ENCODE measurements around the gene ECE2. TPM values are rescaled to one million over a fixed set of nuclear protein-coding genes. Genes with fewer than 3 reads are reported as not detected.
A peak's percentile ranks its signal among the peaks of the same experiment; 100 is the strongest.

The ECE2 gene
- not detected in 2 replicates for total RNA-seq (2014; rRNA removed; shearing (Covaris generic))

DNA sequence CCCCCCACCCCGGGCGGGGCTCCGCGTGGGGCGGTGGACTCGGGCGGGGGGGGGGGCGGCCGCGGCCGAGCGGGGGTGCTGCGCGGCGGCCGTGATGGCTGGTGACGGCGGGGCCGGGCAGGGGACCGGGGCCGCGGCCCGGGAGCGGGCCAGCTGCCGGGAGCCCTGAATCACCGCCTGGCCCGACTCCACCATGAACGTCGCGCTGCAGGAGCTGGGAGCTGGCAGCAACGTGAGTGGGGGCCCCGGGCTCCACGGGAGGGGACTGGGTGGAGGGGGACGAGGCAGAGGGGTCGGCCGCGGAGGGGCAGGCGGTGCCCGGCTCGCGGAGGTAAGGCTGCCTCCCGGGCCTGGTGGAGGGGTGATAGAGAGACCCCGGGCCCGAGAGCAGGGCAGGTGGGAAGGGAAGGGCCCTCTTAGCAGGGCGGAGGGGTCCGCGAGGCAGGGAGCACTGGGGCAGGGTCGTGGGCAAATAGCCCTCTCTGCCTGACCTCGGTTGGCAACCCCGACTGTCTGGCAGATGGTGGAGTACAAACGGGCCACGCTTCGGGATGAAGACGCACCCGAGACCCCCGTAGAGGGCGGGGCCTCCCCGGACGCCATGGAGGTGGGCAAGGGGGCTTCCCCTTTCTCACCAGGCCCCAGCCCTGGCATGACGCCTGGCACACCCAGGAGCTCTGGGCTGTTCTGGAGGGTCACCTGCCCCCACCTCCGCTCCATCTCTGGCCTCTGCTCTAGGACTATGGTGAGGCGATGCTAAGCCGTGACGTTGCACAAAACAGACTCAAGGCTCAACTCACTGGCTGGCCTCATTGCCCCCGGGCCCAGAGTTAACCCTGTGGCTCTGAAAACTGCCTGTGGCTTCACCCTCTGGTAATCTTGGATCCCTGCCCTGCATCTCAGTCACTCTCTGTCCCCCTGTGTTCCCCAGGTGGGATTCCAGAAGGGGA lies at the start of gene ECE2:
TSS of gene ECE2 (plus strand) at position 62 of the 950 bp plus-strand sequence. CDS start at position 194, 132 bp downstream.
- DNase-seq (ENCODE audit: low read depth) = peak; percentile 35

DNA sequence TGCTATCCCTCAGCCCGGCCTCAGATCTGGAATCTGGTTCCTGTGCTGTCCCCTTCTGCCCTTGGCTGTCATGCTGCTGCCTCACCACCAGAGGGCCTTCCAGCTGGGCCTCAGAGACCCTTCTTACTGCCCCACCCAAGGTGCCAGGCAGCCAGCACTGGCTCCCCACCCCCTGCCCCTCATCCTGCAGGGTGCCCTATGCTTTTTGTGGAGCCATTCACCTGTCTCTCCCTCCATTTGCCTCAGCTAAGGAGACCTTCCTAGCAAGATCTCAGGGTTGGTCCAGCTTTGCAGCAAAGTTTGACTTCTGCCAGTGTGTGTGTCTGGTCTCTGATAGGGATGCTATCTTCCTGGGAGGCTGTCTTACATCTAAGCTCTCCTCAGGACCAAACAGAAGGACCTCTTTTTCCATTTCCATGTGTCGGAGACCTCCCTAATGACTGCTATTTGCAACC lies 48.3 kb upstream of the ECE2 start:
- DNase-seq (ENCODE audit: low read depth) = peak; percentile 62

DNA sequence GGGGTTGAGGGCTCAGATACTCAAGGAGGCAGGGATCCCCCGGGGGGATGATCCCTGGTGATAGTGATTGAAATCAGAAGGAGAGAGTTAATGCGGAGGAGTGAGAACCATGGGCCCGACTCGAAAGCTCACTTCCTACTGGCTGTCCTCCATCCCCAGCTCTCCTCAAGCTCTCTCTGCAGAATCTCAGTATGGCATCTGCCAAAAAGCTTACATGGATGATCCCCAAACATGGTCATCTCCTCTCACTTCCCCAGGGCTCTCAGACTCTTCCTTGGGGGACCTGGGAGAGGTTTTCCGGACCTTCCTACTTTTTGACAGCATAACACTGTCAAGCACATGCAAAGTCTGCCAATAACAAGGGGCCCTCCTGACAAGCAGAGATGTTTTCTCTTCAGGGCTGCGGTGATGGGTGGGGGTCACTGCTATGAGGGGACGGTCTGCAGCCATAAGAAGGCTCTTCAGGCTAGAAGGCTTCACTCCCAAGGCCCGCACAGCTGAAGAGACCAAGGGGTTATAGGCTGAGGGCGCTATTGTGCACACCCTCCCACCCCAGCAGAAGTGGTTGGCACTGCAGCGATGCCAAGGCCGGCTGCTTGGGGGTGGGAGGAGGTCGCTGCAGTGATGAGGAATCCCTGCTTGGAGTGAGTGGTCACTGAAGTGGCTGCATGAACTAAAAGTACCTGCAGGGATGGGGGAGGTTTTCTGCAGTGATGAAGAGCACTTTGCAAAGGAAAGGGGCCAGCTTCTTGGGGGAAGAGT lies 47.3 kb upstream of the ECE2 start:
- DNase-seq (ENCODE audit: low read depth) = no peak

DNA sequence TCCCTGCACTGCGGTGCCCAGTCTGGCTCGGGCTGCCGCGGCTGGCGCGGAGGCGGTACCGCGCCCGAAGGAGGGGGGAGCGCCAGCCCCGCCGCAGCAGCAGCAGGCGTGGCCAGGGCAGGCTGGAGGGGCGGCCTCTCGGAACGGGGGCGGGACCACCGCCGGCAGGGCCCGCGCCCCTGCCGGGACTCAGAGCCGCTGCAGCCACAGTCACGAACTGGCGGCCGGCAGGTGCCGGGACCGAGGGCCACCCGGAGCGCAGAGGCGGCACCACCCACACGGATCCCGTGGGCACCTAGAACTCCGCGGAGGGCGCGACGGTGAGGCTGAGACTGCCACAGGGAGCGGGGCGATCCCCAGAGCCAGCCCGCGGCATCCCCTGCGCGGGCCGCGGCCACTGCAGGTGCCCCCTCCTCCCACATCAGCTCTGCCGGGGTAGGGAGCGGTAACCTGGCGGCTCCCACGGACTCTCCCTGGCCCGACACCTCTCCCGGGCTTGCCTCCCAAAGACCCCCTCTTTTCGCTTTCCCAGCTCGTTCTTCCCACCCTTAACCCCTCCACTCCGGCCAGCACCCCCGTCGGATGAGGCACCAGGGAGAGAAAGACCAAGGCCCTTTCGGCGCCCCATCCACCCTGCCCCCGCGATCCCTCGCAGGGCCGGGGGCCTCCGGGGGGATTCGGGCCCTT lies 46.3 kb upstream of the ECE2 start, which contains the start of gene VWA5B2:
TSS of gene VWA5B2 (plus strand) at position 192 of the 687 bp plus-strand sequence. CDS start 944 bp downstream, outside the sequence.
- peak; percentile 83 for DNase-seq (ENCODE audit: low read depth)

DNA sequence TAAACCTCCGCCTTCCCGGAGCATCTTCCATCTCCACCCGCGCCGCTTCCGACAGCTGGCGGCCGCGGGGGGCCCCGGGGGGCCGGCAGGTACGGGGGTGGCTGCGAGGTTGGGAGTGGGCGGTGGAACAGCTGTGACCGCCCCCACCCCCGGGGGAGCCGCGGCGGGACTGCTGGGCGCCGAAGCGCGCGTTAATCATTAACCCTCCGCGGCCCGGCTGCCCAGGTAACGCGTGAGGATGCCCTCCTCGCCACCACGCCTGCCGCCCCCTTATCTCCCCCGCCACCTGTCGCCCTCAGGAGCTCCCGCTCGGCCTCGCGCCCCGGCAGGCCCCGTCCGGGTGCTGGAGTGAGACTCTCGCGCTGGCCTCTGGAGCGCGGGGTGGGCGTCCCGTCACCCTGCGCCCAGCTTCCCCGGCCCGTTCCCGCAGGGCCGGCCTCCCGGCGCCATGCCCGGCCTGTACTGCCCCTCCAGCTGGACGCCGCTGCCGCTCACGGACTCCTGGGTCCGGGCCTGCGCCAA lies 45.7 kb upstream of the ECE2 start:
- no peak for DNase-seq (ENCODE audit: low read depth)

DNA sequence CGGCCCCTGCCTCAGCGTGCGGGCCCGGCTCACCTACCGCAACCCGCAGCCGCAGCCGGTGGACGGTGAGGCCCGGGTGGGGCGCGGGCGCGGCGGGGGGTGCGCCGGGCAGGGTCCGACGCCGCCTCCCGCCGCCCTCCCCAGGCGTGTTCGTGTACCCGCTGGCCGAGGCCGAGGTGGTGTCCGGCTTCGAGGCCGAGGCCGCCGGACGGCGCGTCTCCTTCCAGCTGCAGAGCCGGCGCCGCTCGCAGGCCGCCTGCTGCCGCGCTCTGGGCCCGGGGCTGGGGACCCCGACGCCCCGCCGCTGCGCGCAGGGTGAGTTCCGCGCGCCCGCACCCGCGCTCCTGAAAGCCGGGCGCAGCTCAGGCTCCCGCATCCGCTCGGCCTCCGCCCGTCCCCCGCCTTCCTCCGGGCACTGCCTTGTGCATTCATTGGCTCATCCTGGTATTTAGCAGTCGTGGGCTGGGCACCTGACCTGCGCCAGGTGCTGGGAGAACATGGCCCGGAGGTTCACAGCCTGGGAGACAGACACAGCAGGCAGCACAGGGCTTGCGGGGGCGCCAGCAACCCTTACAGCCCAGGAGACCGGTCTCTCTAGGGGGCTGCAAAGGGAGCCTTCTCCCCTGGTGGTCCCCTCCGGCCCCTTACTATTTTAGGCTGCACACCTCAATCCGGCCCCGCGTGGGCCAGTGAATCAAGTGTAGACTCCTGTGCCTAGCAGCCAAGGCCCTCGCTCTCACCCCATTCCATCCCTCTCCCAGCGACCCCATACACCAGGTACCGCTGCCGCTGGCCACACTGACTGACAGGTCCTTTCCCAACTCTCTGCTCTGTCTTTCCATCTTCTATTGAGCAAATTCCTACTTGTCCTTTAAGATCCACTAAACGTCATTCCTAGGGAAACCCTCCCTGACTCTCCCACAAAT lies 45.0 kb upstream of the ECE2 start:
- no peak for DNase-seq (ENCODE audit: low read depth)

DNA sequence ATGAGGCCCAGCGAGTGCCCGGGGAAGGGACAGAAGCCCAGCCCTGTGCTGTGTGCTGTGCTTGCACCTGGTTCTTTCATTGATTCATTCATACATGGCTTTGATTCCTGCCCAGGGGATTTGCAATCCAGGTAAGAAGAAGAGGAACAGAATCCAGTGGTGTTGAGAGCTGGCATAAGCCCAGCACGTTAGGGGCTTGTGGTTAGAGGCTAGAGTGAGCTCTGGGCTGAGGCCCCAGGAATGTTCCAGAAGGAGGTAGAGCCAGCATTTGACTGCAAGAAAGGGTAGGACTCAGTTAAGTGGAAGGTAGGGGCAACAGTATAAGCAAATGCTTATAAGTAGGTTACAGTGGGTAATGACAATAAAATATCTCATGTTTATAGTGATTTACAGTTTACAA lies 44.2 kb upstream of the ECE2 start:
- no peak for DNase-seq (ENCODE audit: low read depth)

DNA sequence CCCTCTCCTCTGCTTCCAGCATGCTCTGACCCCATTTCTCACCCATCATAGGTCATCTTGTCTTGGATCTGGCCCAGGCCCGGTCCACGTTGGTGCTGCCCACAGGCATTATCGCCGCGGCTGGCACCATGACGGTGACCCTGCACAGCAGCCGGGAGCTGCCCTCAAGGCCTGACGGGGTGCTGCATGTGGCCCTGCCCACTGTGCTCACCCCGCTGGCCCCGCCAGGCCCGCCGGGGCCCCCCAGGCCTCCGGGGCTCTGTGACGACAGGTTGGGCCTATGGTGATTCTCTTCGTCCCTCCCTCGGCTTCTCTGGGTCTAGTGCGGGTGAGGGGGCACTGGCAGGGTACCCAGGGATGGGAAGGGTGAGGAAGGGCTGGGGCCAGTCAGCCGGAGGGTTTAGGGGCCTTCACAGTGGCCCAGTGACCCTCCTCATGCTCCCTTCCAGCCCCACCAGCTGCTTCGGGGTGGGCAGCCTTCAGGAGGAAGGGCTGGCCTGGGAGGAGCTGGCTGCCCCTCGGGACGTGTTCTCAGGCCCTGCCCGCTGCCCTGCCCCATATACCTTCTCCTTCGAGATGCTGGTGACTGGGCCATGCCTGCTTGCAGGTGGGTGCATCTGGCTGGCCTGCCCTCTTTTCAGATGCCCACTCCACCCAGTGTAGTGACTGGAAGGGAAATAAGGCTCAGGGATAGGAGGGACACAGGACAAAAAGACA lies 42.5 kb upstream of the ECE2 start:
- DNase-seq (ENCODE audit: low read depth) = no peak

DNA sequence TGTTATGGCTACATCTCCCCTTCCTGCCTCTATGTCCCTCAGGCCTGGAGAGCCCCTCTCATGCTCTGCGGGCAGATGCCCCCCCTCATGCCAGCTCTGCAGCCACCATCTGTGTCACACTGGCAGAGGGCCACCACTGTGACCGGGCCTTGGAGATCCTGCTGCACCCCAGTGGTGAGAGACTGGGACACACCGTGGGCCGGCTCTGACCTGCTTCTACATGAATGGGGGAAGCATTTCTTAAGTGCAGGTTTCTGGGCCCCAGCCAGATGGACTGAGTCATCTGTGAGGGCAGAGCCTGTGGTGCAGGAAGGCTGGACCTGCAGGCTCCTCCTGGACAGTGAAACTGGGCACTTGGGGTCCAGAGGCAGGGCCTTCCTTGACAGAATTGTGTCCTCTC lies 41.6 kb upstream of the ECE2 start:
- DNase-seq (ENCODE audit: low read depth) = peak; percentile 83

DNA sequence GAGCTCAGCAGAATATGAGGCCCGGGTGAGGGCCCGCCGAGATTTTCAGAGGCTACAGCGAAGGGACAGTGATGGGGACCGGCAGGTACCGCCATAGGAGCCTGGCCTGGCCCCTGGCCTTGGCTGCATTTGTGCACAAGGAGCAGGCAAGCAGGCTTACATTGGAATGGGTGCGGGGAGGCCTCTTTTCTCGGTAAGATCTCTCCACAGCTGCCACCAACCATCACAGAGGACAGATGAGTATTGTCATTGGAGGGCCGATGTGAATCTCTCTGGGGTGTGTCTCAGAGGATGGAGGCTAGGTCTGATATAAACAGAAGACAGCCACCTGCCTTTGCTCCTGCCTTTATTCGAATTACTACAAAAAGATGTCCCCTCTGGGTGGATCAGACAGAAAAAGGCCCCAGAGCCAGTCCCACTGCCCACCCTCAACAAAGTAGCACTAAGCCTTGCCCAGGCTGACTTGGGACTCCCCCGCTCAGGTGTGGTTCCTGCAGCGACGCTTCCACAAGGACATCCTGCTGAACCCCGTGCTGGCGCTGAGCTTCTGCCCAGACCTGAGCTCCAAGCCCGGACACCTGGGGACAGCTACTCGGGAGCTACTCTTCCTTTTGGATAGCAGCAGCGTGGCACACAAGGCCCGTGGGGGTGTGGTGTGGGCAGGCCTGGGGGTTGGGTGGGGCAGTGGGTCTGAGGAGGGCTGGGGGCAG lies 41.0 kb upstream of the ECE2 start:
- no peak for DNase-seq (ENCODE audit: low read depth)

DNA sequence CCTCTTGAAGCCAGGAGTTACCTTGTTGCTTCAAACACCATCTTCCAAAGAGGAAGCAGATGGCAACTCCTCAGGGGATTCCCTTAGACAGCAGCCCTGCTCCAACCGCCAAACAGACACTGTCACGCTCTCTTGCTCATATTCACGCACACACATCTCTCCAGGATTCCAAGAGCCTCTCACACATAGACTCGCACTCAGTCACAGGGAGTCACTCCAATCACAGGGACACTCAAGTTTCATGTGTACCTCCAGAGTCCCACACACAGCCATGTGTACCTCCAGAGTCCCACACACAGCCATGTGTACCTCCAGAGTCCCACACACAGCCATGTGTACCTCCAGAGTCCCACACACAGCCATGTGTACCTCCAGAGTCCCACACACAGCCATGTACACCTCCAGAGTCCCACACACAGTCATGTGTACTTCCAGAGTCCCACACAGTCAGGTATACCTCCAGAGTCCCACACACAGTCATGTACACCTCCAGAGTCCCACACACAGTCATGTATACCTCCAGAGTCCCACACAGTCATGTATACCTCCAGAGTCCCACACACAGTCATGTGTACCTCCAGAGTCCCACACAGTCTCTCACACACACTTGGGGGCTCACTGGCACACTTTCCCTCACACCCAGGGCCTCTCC lies 40.3 kb upstream of the ECE2 start:
- no peak for DNase-seq (ENCODE audit: low read depth)

DNA sequence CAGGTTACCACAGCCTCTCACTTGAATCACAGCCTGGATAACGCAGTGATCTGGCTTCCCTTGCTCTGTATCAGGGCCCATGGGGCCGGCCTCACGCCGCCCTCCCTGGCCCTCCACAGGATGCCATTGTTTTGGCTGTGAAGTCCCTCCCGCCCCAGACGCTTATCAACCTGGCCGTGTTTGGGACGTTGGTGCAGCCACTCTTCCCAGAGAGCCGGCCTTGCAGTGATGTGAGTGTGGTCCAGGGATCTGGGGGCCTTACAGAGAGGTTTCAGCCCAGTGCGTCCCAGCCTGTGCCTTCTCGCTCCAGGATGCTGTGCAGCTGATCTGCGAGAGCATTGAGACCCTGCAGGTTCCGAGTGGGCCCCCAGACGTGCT lies 39.8 kb upstream of the ECE2 start:
- no peak for DNase-seq (ENCODE audit: low read depth)

DNA sequence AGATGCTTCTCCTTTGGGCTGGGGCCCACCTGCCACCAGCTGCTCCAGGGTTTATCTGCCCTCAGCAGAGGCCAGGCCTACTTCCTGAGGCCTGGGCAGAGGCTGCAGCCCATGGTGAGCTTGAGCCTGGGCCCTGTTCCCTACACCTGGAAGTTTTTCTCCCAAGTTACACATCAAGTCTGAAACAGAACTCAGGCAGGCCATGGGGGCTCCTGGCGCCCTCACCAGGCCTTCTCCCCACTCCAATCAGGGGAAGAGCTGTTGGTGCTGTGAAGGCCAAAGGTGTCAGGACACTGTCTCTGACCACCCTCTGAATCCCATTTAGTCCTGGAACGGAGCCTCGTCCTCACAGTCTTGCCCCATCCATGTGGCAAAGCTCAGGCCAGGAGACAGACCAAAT lies 39.2 kb upstream of the ECE2 start:
- no peak for DNase-seq (ENCODE audit: low read depth)

DNA sequence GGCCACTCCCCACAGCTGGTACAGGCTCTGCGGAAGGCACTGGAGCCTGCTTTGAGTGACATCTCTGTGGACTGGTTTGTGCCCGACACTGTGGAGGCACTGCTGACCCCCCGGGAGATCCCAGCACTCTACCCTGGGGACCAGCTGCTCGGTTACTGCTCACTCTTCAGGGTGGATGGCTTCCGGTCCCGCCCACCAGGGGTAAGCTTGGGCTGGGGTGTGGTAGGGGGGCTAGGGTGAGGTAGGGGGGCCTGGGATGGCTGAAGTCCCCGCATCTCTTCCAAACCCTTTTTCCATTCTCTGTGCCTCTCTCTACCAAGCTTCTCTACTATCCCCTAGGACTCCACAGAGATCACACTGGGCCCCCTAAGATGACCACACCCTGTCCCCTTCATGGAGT lies 38.6 kb upstream of the ECE2 start:
- DNase-seq (ENCODE audit: low read depth) = no peak

DNA sequence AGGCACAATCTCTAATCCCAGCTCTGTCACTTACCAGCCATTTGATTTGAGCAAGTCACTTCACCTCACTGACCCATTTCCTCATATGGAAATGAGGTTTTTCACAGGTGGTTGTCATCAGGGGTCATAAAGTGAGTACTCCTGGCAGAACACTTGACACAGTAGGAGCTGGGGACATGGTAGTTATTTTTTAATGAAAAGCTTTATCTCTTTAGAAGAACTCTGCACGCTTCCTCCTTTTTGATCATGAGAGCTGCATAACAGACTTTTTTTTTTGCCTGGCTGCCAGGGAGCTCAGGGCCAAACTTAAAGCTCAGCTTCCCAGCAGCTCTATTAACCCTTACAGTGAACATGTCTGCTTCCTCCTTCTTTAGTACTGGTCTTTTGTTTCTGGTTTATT lies 38.0 kb upstream of the ECE2 start:
- DNase-seq (ENCODE audit: low read depth) = no peak

DNA sequence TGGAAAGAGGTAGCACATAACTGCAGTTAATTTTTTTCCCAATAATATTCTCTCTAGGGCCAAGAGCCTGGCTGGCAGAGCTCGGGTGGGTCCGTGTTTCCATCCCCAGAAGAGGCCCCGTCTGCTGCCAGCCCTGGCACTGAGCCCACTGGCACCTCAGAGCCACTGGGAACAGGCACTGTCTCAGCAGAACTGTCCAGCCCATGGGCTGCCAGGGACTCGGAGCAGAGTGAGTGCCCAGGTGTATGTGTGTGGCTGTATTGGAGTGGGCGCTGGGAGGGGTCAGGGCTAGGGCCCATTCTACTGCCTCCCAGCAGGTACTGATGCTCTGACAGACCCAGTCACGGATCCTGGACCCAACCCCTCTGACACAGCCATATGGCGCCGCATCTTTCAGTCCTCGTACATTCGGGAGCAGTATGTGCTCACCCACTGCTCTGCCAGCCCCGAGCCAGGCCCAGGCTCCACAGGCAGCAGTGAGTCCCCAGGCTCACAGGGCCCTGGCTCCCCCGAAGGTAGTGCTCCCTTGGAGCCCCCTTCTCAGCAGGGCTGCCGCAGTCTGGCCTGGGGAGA lies 37.5 kb upstream of the ECE2 start:
- DNase-seq (ENCODE audit: low read depth) = no peak

DNA sequence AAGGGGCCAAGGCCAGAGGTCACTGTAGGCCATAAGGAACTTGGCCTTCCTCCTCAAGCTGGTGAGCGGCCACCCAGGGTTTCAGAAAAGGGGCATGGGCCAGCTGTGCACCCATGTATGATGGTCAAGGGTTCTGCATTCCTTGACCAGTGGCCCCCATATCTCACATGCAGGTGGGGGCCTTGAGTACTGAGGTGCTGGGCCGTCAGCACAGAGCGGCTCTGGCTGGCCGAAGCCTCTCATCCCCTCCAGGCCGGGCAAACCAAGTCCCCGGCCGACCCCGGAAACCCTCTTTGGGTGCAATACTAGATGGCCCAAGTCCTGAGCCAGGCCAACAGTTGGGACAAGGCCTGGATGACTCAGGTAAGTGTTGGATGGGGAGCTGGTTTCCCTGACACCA lies 36.6 kb upstream of the ECE2 start:
- DNase-seq (ENCODE audit: low read depth) = no peak

DNA sequence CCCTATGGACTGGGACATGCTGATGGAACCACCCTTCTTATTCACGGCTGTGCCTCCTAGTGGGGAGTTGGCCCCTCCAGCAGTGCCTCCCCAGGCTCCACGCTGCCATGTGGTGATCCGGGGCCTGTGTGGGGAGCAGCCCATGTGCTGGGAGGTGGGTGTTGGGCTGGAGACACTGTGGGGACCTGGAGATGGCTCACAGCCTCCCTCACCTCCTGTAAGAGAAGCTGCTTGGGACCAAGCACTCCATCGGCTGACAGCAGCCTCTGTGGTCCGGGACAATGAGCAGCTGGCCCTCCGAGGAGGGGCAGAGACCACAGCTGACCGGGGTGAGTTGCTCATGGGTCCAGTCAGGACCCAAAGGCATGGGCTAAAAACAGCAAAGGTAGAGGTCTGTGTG lies 36.1 kb upstream of the ECE2 start:
- DNase-seq (ENCODE audit: low read depth) = no peak

All from Daoy (cell line).